Mammary epithelial cell (primary cell): ENCODE data around the gene EHD3.

Source experiments
- EZH2 ChIP-seq: IDR thresholded peaks from 2 replicates; pipeline ENCODE4 v1.6.1; 2012; ENCODE audit warnings: low read length, inconsistent platforms, borderline replicate concordance
- TF ChIP-seq, protein P1 (sequence below), 2 donors: IDR thresholded peaks in 1 of 2; conservative IDR thresholded peaks in 1 of 2; 2 replicates each; pipeline ENCODE4 v1.5.1; 2011 to 2012; ENCODE audit warnings: inconsistent platforms in 2 of 2, low read length in 2 of 2, mild to moderate bottlenecking in 2 of 2, control low read depth in 1 of 2, low read depth in 1 of 2; ENCODE audit not compliant: insufficient read depth in 1 of 2; ENCODE audit errors: extremely low read depth in 1 of 2

GRCh38 chr2:31202041-31202440 lies 31.9 kb upstream of the EHD3 start:
- no peak for TF ChIP-seq EZH2
- TF ChIP-seq, protein P1, sequence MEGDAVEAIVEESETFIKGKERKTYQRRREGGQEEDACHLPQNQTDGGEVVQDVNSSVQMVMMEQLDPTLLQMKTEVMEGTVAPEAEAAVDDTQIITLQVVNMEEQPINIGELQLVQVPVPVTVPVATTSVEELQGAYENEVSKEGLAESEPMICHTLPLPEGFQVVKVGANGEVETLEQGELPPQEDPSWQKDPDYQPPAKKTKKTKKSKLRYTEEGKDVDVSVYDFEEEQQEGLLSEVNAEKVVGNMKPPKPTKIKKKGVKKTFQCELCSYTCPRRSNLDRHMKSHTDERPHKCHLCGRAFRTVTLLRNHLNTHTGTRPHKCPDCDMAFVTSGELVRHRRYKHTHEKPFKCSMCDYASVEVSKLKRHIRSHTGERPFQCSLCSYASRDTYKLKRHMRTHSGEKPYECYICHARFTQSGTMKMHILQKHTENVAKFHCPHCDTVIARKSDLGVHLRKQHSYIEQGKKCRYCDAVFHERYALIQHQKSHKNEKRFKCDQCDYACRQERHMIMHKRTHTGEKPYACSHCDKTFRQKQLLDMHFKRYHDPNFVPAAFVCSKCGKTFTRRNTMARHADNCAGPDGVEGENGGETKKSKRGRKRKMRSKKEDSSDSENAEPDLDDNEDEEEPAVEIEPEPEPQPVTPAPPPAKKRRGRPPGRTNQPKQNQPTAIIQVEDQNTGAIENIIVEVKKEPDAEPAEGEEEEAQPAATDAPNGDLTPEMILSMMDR (conservative IDR thresholded peaks at IDR 0.05 in 1 of 2, IDR thresholded peaks at IDR 0.05 in 1 of 2; ENCODE audit: extremely low read depth in 1 of 2, insufficient read depth in 1 of 2, low read depth in 1 of 2, low read length in 2 of 2), result no peak
